Tibial artery (tissue), 4 donors: ENCODE data around the gene SSBP4.

Source experiments
- DNase-seq, 2 donors: peaks; one replicate each; pipeline ENCODE4 v3.0.0-alpha.2; 2019
- H3K27ac ChIP-seq, 2 donors: fragments of 200-600 bp; sonication (generic) in 1 of 2; 1 replicate in 1 of 2; 2 replicates in 1 of 2; pipeline ENCODE4 v1.5.1; 2018 to 2019; ENCODE audit warnings: mild to moderate bottlenecking in 1 of 2
- H3K27me3 ChIP-seq, 2 donors: fragments of 200-600 bp; sonication (generic) in 1 of 2; one replicate each; pipeline versions ENCODE4 v1.5.1 to v1.6.0; 2016 to 2019
- H3K36me3 ChIP-seq, 3 donors: fragments of 200-600 bp; sonication (generic) in 2 of 3; one replicate each; pipeline ENCODE4 v1.5.1; 2016 to 2019; ENCODE audit warnings: mild to moderate bottlenecking in 2 of 3
- H3K4me1 ChIP-seq, 4 donors: fragments of 200-600 bp; sonication (generic) in 2 of 4; 1 replicate in 3 of 4; 2 replicates in 1 of 4; pipeline ENCODE4 v1.5.1; 2016 to 2019
- H3K4me3 ChIP-seq, 2 donors: fragments of 200-600 bp; sonication (generic) in 1 of 2; 1 replicate in 1 of 2; 2 replicates in 1 of 2; pipeline ENCODE4 v1.5.1; 2018 to 2019; ENCODE audit warnings: mild to moderate bottlenecking in 2 of 2
- H3K9me3 ChIP-seq, 3 donors: fragments of 200-600 bp; sonication (generic) in 1 of 3; one replicate each; pipeline ENCODE4 v1.5.1; 2016 to 2019
- CTCF ChIP-seq, 2 experiments: fragments of 200-600 bp in 1 of 2; fragments of 450-650 bp in 1 of 2; IDR thresholded peaks; one replicate each; pipeline ENCODE4 v1.5.1; 2017 to 2019; ENCODE audit warnings: antibody characterized with exemption in 2 of 2, mild to moderate bottlenecking in 1 of 2, moderate library complexity in 1 of 2
- intact Hi-C: fragments of 100-400 bp; cut with DNase I; formaldehyde crosslinking; loops from one replicate; pipeline ENCODE4 v1.15.0; 2023; ENCODE audit warnings: low total_unique reads

The SSBP4 gene

GRCh38 chr19:18457483-18458331, 38.5 kb downstream of the SSBP4 start:
- Histone ChIP-seq H3K36me3 (peaks cover 0 to 71% (median 42%) of the 10 kb centered on the region in 3 donors), H3K27ac (peak overlapping the region; percentile 65 to 74), H3K27me3 (no peaks in the 10 kb centered on the region), H3K4me3 (no peak overlapping the region), H3K4me1 (peaks cover 18 to 57% (median 45%) of the 10 kb centered on the region in 4 donors), H3K9me3 (no peaks in the 10 kb centered on the region)
- intact Hi-C loops: no loop called here
- TF ChIP-seq CTCF (IDR thresholded peaks at IDR 0.05): no peak
- DNase-seq: no peak

- Histone ChIP-seq H3K36me3 (peaks cover 0 to 60% (median 42%) of the 10 kb centered on the region in 3 donors), H3K4me1 (peaks cover 31 to 87% (median 68%) of the 10 kb centered on the region in 4 donors), H3K27ac (peak overlapping the region; percentile 74 to 92), H3K27me3 (no peaks in the 10 kb centered on the region), H3K9me3 (no peaks in the 10 kb centered on the region), H3K4me3 (no peak overlapping the region)
- intact Hi-C loops: no loop called here
- DNase-seq: no peak
- TF ChIP-seq CTCF (IDR thresholded peaks at IDR 0.05): no peak
These were observed 41.7 kb downstream of the SSBP4 start for GRCh38 chr19:18460900-18461299.

- Histone ChIP-seq H3K4me1 (peaks cover 34 to 90% (median 72%) of the 10 kb centered on the region in 4 donors), H3K27ac (peak overlapping the region; percentile 74 to 92), H3K27me3 (no peaks in the 10 kb centered on the region), H3K9me3 (no peaks in the 10 kb centered on the region), H3K4me3 (no peak overlapping the region), H3K36me3 (peaks cover 0 to 55% (median 42%) of the 10 kb centered on the region in 3 donors)
- intact Hi-C loops: no loop called here
- no peak for DNase-seq
- TF ChIP-seq CTCF (IDR thresholded peaks at IDR 0.05): no peak
These were observed 42.3 kb downstream of the SSBP4 start for GRCh38 chr19:18461471-18461870.

GRCh38 chr19:18464646-18465045, 45.4 kb downstream of the SSBP4 start:
- Histone ChIP-seq H3K36me3 (peaks cover 0 to 34% (median 19%) of the 10 kb centered on the region in 3 donors), H3K4me1 (peaks cover 35 to 95% (median 72%) of the 10 kb centered on the region in 4 donors), H3K27me3 (no peaks in the 10 kb centered on the region), H3K27ac (peak overlapping the region; percentile 92), H3K9me3 (no peaks in the 10 kb centered on the region), H3K4me3 (no peak overlapping the region)
- peak; percentile 95 to 96 for DNase-seq
- no peak for TF ChIP-seq CTCF (IDR thresholded peaks at IDR 0.05)
- intact Hi-C loops: loop anchor here (5.0 kb wide), 1 partner anchor 58 kb away; the partner anchor contains the start of gene ELL

GRCh38 chr19:18465214-18465963, 46.2 kb downstream of the SSBP4 start:
- Histone ChIP-seq H3K27ac (peak overlapping the region; percentile 92), H3K27me3 (no peaks in the 10 kb centered on the region), H3K4me1 (peaks cover 29 to 95% (median 72%) of the 10 kb centered on the region in 4 donors), H3K9me3 (no peaks in the 10 kb centered on the region), H3K4me3 (no peak overlapping the region), H3K36me3 (peaks cover 0 to 35% (median 14%) of the 10 kb centered on the region in 3 donors)
- intact Hi-C loops: loop anchor here (5.0 kb wide), 1 partner anchor 57 kb away; the partner anchor contains the start of gene ELL
- DNase-seq: no peak
- TF ChIP-seq CTCF (IDR thresholded peaks at IDR 0.05): no peak
